OCI-M2 (cell line): ENCODE measurements around the gene DCN.

Source experiments
- DNase-seq: peaks from one replicate; lab custom pipeline; 2025; ENCODE audit not compliant: unreplicated experiment; lab: John Stamatoyannopoulos, UW

Gene DCN

GRCh38 chr12:91188778-91189177 is 6.2 kb upstream of the DCN start:
- DNase-seq, result no peak

GRCh38 chr12:91186156-91186555 is 3.5 kb upstream of the DCN start:
- no peak for DNase-seq

- DNase-seq, result no peak
Observed at GRCh38 chr12:91185421-91185820, 2.8 kb upstream of the DCN start.

- no peak for DNase-seq
Observed at GRCh38 chr12:91183551-91183950, 934 bp upstream of the DCN start.

- no peak for DNase-seq
Observed at GRCh38 chr12:91180582-91181395, 1.8 kb downstream of the DCN start.

GRCh38 chr12:91179966-91180561 is 2.6 kb downstream of the DCN start:
- no peak for DNase-seq

GRCh38 chr12:91179315-91179714 is 3.3 kb downstream of the DCN start:
- no peak for DNase-seq

- DNase-seq, result no peak
Observed at GRCh38 chr12:91178781-91179180, 3.8 kb downstream of the DCN start.

GRCh38 chr12:91178139-91178561 is 4.5 kb downstream of the DCN start:
- DNase-seq, result no peak

GRCh38 chr12:91177381-91177780 is 5.2 kb downstream of the DCN start:
- no peak for DNase-seq

- DNase-seq, result no peak
Observed at GRCh38 chr12:91176915-91177314, 5.7 kb downstream of the DCN start.

GRCh38 chr12:91176358-91176757 is 6.3 kb downstream of the DCN start:
- no peak for DNase-seq

GRCh38 chr12:91173124-91173523 is 9.5 kb downstream of the DCN start:
- no peak for DNase-seq

GRCh38 chr12:91172096-91172495 is 10.5 kb downstream of the DCN start:
- DNase-seq, result no peak

GRCh38 chr12:91171476-91171875 is 11.1 kb downstream of the DCN start:
- no peak for DNase-seq

- DNase-seq, result no peak
Observed at GRCh38 chr12:91163116-91163515, 19.5 kb downstream of the DCN start.

- no peak for DNase-seq
Observed at GRCh38 chr12:91161009-91161408, 21.6 kb downstream of the DCN start.

- DNase-seq, result no peak
Observed at GRCh38 chr12:91155990-91156389, 26.6 kb downstream of the DCN start.

- DNase-seq, result no peak
Observed at GRCh38 chr12:91154131-91154530, 28.5 kb downstream of the DCN start.

GRCh38 chr12:91144053-91144452 is 38.6 kb downstream of the DCN start:
- no peak for DNase-seq

- no peak for DNase-seq
Observed at GRCh38 chr12:91143206-91143605, 39.4 kb downstream of the DCN start.

GRCh38 chr12:91142221-91142631 is 40.4 kb downstream of the DCN start:
- DNase-seq, result no peak
